HepG2 (cell line): ENCODE results near the gene RAC3. TPM values are rescaled to one million over a fixed set of nuclear protein-coding genes. Genes with fewer than 3 reads are reported as not detected.

Experiments
- DNMT3B ChIP-seq: conservative IDR thresholded peaks from 2 replicates; pipeline ENCODE4 v1.6.1; 2016; ENCODE audit warnings: missing biosample characterization, control low read depth
- EED ChIP-seq: sonication (generic); formaldehyde crosslinking; IDR thresholded peaks from 2 replicates; pipeline ENCODE4 v1.5.0; 2020; ENCODE audit warnings: mild to moderate bottlenecking, missing genetic modification reagents
- FOXA3 ChIP-seq: IDR thresholded peaks from 2 replicates; pipeline ENCODE4 v1.6.1; 2016; ENCODE audit warnings: missing genetic modification reagents, missing compliant biosample characterization
- HDAC6 ChIP-seq: fragments of 200-600 bp; sonication (generic); IDR thresholded peaks from 2 replicates; pipeline ENCODE4 v1.7.0; 2017; ENCODE audit warnings: mild to moderate bottlenecking, antibody characterized with exemption, low read length, low read depth
- HINFP ChIP-seq: sonication (generic); formaldehyde crosslinking; IDR thresholded peaks from 2 replicates; pipeline ENCODE4 v1.4.0; 2020; ENCODE audit warnings: low read depth, mild to moderate bottlenecking, missing genetic modification reagents
- KDM2A ChIP-seq: sonication (generic); formaldehyde crosslinking; IDR thresholded peaks from 2 replicates; pipeline ENCODE4 v1.4.0; 2020; ENCODE audit warnings: low read depth, missing genetic modification reagents, borderline replicate concordance
- MED1 ChIP-seq: sonication (generic); formaldehyde crosslinking; IDR thresholded peaks from 2 replicates; pipeline ENCODE4 v1.4.0; 2020; ENCODE audit warnings: missing genetic modification reagents
- MXD4 ChIP-seq: IDR thresholded peaks from 2 replicates; pipeline ENCODE4 v1.6.1; 2016; ENCODE audit warnings: mild to moderate bottlenecking, missing biosample characterization, missing genetic modification reagents
- PHF20 ChIP-seq: sonication (generic); formaldehyde crosslinking; IDR thresholded peaks from 2 replicates; pipeline ENCODE4 v1.5.0; 2020; ENCODE audit warnings: mild to moderate bottlenecking, missing genetic modification reagents
- PLSCR1 ChIP-seq: sonication (generic); formaldehyde crosslinking; IDR thresholded peaks from 2 replicates; pipeline ENCODE4 v1.5.0; 2020; ENCODE audit warnings: missing genetic modification reagents, mild to moderate bottlenecking, borderline replicate concordance
- POGZ ChIP-seq: sonication (generic); formaldehyde crosslinking; IDR thresholded peaks from 2 replicates; pipeline ENCODE4 v1.4.0; 2020; ENCODE audit warnings: mild to moderate bottlenecking, missing genetic modification reagents
- STAG1 ChIP-seq: sonication (generic); formaldehyde crosslinking; IDR thresholded peaks from 2 replicates; pipeline ENCODE4 v1.4.0; 2020; ENCODE audit warnings: missing genetic modification reagents
- SUZ12 ChIP-seq: fragments of 150-350 bp; IDR thresholded peaks from 2 replicates; pipeline ENCODE4 v1.6.1; 2014; ENCODE audit warnings: low read depth, low read length
- ZBTB33 ChIP-seq: sonication (generic); formaldehyde crosslinking; IDR thresholded peaks from 2 replicates; pipeline ENCODE4 v1.4.0; 2020; ENCODE audit warnings: missing genetic modification reagents
- ZC3H4 ChIP-seq: sonication (generic); formaldehyde crosslinking; IDR thresholded peaks from 2 replicates; pipeline ENCODE4 v1.4.0; 2020; ENCODE audit warnings: missing genetic modification reagents, borderline replicate concordance
- ZKSCAN5 ChIP-seq: sonication (generic); formaldehyde crosslinking; IDR thresholded peaks from 2 replicates; pipeline ENCODE4 v1.5.1; 2020; ENCODE audit warnings: mild to moderate bottlenecking, missing genetic modification reagents
- ZNF331 ChIP-seq: sonication (generic); formaldehyde crosslinking; IDR thresholded peaks from 2 replicates; pipeline ENCODE4 v1.4.0; 2020; ENCODE audit warnings: missing genetic modification reagents
- ZNF354B ChIP-seq: sonication (generic); formaldehyde crosslinking; IDR thresholded peaks from 2 replicates; pipeline ENCODE4 v1.8.0; 2022; ENCODE audit warnings: mild to moderate bottlenecking, missing genetic modification reagents
- ZNF615 ChIP-seq: sonication (generic); formaldehyde crosslinking; IDR thresholded peaks from 2 replicates; pipeline ENCODE4 v1.5.0; 2020; ENCODE audit warnings: mild to moderate bottlenecking, missing genetic modification reagents, borderline replicate concordance
- ZNF646 ChIP-seq: sonication (generic); formaldehyde crosslinking; IDR thresholded peaks from 2 replicates; pipeline ENCODE4 v1.9.0; 2021; ENCODE audit warnings: mild to moderate bottlenecking, missing genetic modification reagents
- polyA plus RNA-seq, 8 experiments: library from polyadenylated mRNA; depleted of rRNA in 3 of 8; stranded (reverse) in 7 of 8; unstranded in 1 of 8; fragments of >200 nt; fragmentation: Illumina TruSeq in 4 of 8; extraction: Trizol in 4 of 8; gene quantifications; 2 replicates each; pipeline versions ENCODE4 v1.2.1 to v1.2.3, GENCODE V29; 2011 to 2016; ENCODE audit warnings: low read depth in 4 of 8, missing spikeins in 1 of 8, mixed read lengths in 1 of 8; ENCODE audit not compliant: insufficient read depth in 1 of 8
- total RNA-seq, 5 experiments: library from RNA; depleted of rRNA; stranded (reverse); fragments of >200 nt; fragmentation: Illumina TruSeq; extraction: Trizol; gene quantifications; 2 replicates each; pipeline ENCODE4 v1.2.3, GENCODE V29; 2016; ENCODE audit warnings: low read depth in 1 of 5

RAC3 gene
- total and polyA plus RNA-seq, 2 of the 13 experiments (the other 11 are each of a cell fraction or from before 2014, with no cell fraction given) = 10.5 to 21.3 TPM

GRCh38 chr17:82018152-82018988 lies 13.1 kb upstream of the RAC3 start (continued):
- TF ChIP-seq ZNF646 (CRISPR knock-in tag) = no peak
- no peak for TF ChIP-seq DNMT3B (CRISPR knock-in tag)
- no peak for TF ChIP-seq ZNF615
- no peak for TF ChIP-seq ZNF354B (CRISPR knock-in tag)
- TF ChIP-seq MED1 (CRISPR knock-in tag) = no peak
- TF ChIP-seq ZC3H4 (CRISPR knock-in tag) = no peak
- no peak for TF ChIP-seq ZKSCAN5 (CRISPR knock-in tag)
- TF ChIP-seq ZBTB33 (CRISPR knock-in tag) = peak; percentile 83
- no peak for TF ChIP-seq PLSCR1 (CRISPR knock-in tag)
- no peak for TF ChIP-seq PHF20 (CRISPR knock-in tag)
- TF ChIP-seq POGZ (CRISPR knock-in tag) = no peak
- TF ChIP-seq SUZ12 = no peak
- TF ChIP-seq HDAC6 = no peak
- no peak for TF ChIP-seq HINFP (CRISPR knock-in tag)
- TF ChIP-seq ZNF331 = no peak; the same call in 1 of the 2 replicates
- TF ChIP-seq EED (CRISPR knock-in tag) = no peak
- no peak for TF ChIP-seq MXD4 (CRISPR knock-in tag)
- TF ChIP-seq STAG1 (CRISPR knock-in tag) = peak; percentile 48
- no peak for TF ChIP-seq FOXA3 (CRISPR knock-in tag)
- no peak; the same call in 1 of the 2 replicates for TF ChIP-seq KDM2A
